RPMI7951 (cell line): Measurements from ENCODE around the gene SGO2. TPM values are rescaled to one million over a fixed set of nuclear protein-coding genes. Genes with fewer than 3 reads are reported as not detected.
A peak's percentile ranks its signal among the peaks of the same experiment; 100 is the strongest.

Experiments used
- DNase-seq: peaks from one replicate; pipeline ENCODE4 v3.0.0-alpha.2; 2012; ENCODE audit warnings: low read depth
- total RNA-seq: library from RNA; depleted of rRNA; stranded (reverse); fragments of >200 nt; shearing (Covaris generic); gene quantifications from 2 replicates; pipeline ENCODE4 v1.2.3, GENCODE V29; 2014; rRNA removed

The SGO2 gene
- total RNA-seq, 1 experiment from 2014 or later, result 54.7 TPM

- DNase-seq, result no peak
Measured at GRCh38 chr2:200622106-200622505, 96.1 kb downstream of the SGO2 start.

GRCh38 chr2:200624026-200624425 lies 98.0 kb downstream of the SGO2 start:
- DNase-seq, result no peak

GRCh38 chr2:200624658-200625057 lies 98.7 kb downstream of the SGO2 start:
- DNase-seq, result peak; percentile 41

- no peak for DNase-seq
Measured at GRCh38 chr2:200625282-200625681, 99.3 kb downstream of the SGO2 start.

GRCh38 chr2:200625958-200626363 lies 100.0 kb downstream of the SGO2 start:
- DNase-seq, result no peak

- no peak for DNase-seq
Measured at GRCh38 chr2:200627110-200627770, 101.2 kb downstream of the SGO2 start.

GRCh38 chr2:200628461-200628860 lies 102.5 kb downstream of the SGO2 start:
- peak; percentile 56 for DNase-seq

DNA sequence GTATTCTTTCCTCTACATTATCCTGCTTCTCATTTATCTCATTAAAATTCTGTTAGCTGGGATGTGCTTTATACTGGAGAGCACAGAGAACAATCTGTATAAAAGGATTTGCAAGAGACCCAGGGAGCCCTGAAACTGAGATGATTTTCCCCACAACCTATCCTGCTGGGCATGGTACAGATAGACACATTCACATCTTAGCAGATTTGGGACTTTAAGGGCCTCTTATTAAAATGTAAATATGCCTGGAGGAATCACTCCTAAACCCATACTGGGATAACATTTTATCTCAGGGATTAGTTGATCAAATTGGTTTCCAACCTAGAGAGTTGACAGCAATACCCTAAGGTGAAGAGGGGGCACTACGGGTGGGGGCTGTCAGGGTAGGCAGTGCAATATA lies 105.3 kb downstream of the SGO2 start:
- DNase-seq, result no peak

Other genes with a start within 250 kb of the SGO2 start
- 117 and 148 TPM in 2 replicates for gene SPATS2L, start 219.5 kb upstream of the SGO2 start, total RNA-seq
- 16.7 and 20.8 TPM in 2 replicates for gene KCTD18, start 16.1 kb upstream of the SGO2 start, total RNA-seq
- gene AOX1, start 59.8 kb downstream of the SGO2 start, total RNA-seq, result 26.8 and 27.5 TPM in 2 replicates